GM18505 (cell line): ENCODE data around the gene CNN2.

Source experiments
- ATAC-seq: cut with Tn5 transposase; IDR thresholded peaks from one replicate; pipeline ENCODE4 v1.9.1; 2021; ENCODE audit not compliant: unreplicated experiment
- POLR2A ChIP-seq: IDR thresholded peaks from 4 replicates; pipeline ENCODE4 v1.6.1; 2011; ENCODE audit warnings: borderline replicate concordance; ENCODE audit not compliant: insufficient read depth, insufficient read length; ENCODE audit errors: extremely low read depth

CNN2 gene

GRCh38 chr19:1002600-1002999, 23.8 kb upstream of the CNN2 start:
- TF ChIP-seq POLR2A = no peak
- no peak for ATAC-seq

DNA sequence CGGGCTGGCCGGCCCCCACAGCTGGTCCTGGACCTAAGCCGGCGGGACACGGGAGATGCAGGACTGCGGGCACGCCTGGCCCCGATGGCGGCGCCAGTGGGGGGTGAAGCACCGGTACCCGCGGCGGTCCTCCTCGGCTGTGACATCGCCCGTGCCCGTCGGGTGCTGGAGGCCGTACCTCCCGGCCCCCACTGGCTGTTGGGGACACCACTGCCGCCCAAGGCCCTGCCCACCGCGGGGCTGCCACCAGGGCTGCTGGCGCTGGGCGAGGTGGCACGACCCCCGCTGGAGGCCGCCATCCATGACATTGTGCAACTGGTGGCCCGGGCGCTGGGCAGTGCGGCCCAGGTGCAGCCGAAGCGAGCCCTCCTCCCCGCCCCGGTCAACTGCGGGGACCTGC, 23.1 kb upstream of the CNN2 start:
- no peak for TF ChIP-seq POLR2A
- no peak for ATAC-seq

DNA sequence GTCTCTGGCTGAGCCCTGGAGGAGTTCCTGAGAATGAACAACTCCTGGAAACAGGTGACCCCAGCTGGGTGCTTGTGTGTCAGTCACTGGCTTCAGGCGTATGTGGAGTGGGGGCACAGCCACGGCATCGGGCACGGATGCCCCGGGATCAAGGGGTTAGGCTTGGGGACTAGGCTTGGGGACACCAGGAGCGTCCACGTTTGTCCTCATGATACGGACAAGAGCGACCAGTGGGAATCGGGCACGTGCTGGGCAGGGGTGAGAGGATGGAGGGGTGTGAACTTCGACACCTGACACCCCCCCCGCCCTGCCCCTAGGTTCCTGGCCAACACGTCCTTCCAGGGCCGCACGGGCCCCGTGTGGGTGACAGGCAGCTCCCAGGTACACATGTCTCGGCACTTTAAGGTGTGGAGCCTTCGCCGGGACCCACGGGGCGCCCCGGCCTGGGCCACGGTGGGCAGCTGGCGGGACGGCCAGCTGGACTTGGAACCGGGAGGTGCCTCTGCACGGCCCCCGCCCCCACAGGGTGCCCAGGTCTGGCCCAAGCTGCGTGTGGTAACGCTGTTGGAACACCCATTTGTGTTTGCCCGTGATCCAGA, 22.1 kb upstream of the CNN2 start:
- ATAC-seq = no peak
- no peak for TF ChIP-seq POLR2A

GRCh38 chr19:1004803-1005664, 21.4 kb upstream of the CNN2 start:
- TF ChIP-seq POLR2A = no peak
- no peak for ATAC-seq

GRCh38 chr19:1006711-1007398, 19.6 kb upstream of the CNN2 start:
- TF ChIP-seq POLR2A = no peak
- no peak for ATAC-seq

DNA sequence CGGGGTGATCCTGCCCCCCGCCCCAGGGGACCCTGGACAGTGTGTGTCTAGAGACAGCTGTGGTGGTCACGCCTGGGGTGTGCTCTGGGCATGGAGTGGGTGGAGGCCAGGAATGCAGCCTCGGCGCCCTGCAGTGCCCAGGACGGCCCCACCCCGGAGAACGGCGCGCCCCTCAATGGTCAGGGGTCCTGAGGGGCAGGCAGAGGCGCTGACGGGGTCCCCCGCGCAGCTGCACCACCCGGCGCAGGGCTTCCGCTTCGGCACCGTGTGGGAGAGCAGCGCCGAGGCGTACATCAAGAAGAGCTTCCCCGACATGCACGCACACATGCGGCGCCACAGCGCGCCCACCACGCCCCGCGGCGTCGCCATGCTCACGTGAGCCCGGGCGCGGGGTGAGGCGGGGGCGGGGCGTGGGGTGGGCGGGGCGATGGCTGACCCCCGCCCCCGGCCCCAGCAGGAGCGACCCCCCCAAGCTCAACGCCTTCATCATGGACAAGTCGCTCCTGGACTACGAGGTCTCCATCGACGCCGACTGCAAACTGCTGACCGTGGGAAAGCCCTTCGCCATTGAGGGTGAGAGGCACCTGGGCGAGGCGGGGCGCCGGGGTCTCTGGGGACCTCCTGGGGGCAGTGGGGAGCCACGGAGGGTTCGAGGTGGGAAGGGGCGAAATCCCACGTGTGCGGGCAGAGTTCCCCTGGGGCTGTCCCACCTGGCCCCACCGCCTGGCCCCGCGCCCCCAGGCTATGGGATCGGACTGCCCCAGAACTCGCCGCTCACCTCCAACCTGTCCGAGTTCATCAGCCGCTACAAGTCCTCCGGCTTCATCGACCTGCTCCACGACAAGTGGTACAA, 18.8 kb upstream of the CNN2 start:
- no peak for ATAC-seq

GRCh38 chr19:1008268-1009040, 18.0 kb upstream of the CNN2 start:
- TF ChIP-seq POLR2A = no peak
- no peak for ATAC-seq

More for the DNA sequence above, 18.8 kb upstream of the CNN2 start:
- TF ChIP-seq POLR2A = no peak

- no peak for TF ChIP-seq POLR2A
- ATAC-seq = no peak
Measured at GRCh38 chr19:1009041-1009980, 17.1 kb upstream of the CNN2 start.

GRCh38 chr19:1009981-1010538, 16.3 kb upstream of the CNN2 start:
- no peak for ATAC-seq
- no peak for TF ChIP-seq POLR2A

DNA sequence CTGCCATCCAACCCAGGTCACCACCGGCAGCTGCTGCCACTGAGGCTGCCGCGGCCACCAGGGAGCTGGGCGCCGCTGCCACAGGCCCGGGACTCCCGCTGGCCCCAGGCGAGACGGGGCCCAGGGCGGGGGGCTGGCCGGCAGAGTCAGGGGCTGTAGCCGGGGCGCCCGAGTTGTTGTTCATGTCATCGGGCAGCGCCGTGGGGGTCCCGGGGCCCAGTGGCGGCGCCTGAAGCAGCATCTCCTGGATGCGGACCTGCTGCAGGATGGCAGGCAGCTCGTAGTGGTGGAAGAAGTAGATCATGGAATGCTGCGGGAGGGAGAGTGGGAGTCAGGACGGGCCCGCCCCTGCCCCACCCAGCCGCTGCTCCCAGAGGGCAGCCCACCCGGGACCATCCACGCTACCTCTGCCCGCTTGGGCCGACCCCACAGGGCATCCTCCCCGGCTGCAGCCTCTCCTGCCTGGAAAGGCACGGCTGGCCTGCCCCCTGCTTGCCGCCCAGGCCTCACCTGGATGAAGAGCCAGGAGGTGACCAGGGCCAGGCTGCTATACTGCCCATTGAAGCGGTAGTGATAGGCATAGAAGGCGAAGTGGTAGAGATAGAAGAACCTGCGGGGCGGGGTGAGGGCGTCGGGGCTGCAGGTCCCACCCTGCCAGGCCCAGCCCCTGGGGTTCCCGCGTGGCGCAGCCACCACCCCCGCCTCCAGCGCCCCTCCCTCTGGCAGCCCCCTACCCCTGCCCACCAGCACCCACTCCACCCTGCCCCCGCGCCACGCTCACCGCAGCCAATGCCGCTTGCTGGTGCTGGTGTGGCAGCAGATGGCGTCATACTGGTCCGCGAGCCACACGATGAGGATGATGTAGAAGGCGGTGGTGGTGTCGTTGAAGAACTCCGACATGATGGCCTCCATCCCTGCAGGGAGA, 15.6 kb upstream of the CNN2 start:
- no peak for ATAC-seq
- no peak for TF ChIP-seq POLR2A
